SK-N-MC (cell line): Measurements from ENCODE around the gene KIF26B.

Source experiments
- EZH2 ChIP-seq: fragments of 200-600 bp; sonication (generic); IDR thresholded peaks from one replicate; pipeline ENCODE4 v1.6.1; 2017; ENCODE audit warnings: antibody characterized with exemption
- FOXP2 ChIP-seq: optimal IDR thresholded peaks from 2 replicates; pipeline ENCODE3; 2011; ENCODE audit warnings: mild to moderate bottlenecking, moderate library complexity; ENCODE audit not compliant: insufficient read depth; ENCODE audit errors: extremely low read length, control extremely low read depth
- POLR2AphosphoS5 ChIP-seq: IDR thresholded peaks from 2 replicates; pipeline ENCODE4 v1.6.1; 2012; ENCODE audit warnings: mild to moderate bottlenecking, low read depth, low read length, borderline replicate concordance

DNA sequence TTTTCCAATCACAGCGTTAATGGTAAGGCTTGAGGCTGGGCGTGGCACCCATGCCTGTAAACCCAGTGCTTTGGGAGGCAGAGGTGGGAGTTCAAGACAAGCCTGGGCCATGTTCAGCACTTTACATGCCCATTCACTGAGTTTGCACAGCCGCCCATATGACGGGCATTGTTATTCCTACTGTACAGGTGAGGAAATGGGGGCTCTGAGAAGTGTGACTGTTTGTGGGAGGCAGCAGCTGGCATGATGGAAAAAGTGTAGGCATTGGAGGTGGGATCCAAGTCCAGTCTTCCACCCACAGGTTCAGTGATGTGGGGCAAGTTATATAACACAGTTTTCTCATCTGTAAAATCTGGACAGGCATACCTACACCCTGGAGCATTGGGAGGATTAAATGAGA, 445.9 kb downstream of the KIF26B start:
- TF ChIP-seq POLR2AphosphoS5 (no peak), EZH2 (no peak), FOXP2 (no peak)
